Trophoblast cell (in vitro differentiated cells and primary cell): Measurements from ENCODE around the gene ZIC2.

ENCODE experiments used
- DNase-seq, 2 donors: peaks; one replicate each; pipeline ENCODE4 v3.0.0-alpha.2; 2016
- H2AFZ ChIP-seq: 2 replicates; pipeline ENCODE4 v1.6.1; 2013; ENCODE audit warnings: low read length, moderate library complexity, mild to moderate bottlenecking; ENCODE audit not compliant: insufficient read depth, poor library complexity
- H2AK5ac ChIP-seq: 2 replicates; pipeline ENCODE4 v1.6.1; 2013; ENCODE audit warnings: mild to moderate bottlenecking, low read length
- H2BK120ac ChIP-seq: 2 replicates; pipeline ENCODE4 v1.6.1; 2013; ENCODE audit warnings: low read length, mild to moderate bottlenecking, moderate library complexity; ENCODE audit not compliant: insufficient read depth, poor library complexity
- H2BK12ac ChIP-seq: 2 replicates; pipeline ENCODE4 v1.6.1; 2013; ENCODE audit warnings: mild to moderate bottlenecking, low read length, moderate library complexity
- H2BK5ac ChIP-seq: 2 replicates; pipeline ENCODE4 v1.6.1; 2013; ENCODE audit warnings: low read length, low read depth, moderate library complexity, mild to moderate bottlenecking; ENCODE audit not compliant: poor library complexity
- H3K14ac ChIP-seq: 2 replicates; pipeline ENCODE4 v1.6.1; 2013; ENCODE audit warnings: mild to moderate bottlenecking, low read length
- H3K18ac ChIP-seq: 2 replicates; pipeline ENCODE4 v1.6.1; 2013; ENCODE audit warnings: mild to moderate bottlenecking, low read length
- H3K23ac ChIP-seq: 2 replicates; pipeline ENCODE4 v1.6.1; 2013; ENCODE audit warnings: low read length
- H3K27ac ChIP-seq: 2 replicates; pipeline ENCODE4 v1.5.1; 2013; ENCODE audit warnings: low read depth, mild to moderate bottlenecking, inconsistent platforms, low read length, moderate library complexity
- H3K27me3 ChIP-seq: 2 replicates; pipeline ENCODE4 v1.6.1; 2013; ENCODE audit warnings: inconsistent platforms, mild to moderate bottlenecking, low read length, moderate library complexity; ENCODE audit not compliant: insufficient read depth
- H3K36me3 ChIP-seq, 2 experiments: 1 replicate in 1 of 2; 2 replicates in 1 of 2; pipeline ENCODE4 v1.6.1; 2013; ENCODE audit warnings: low read length in 2 of 2, mild to moderate bottlenecking in 2 of 2, moderate library complexity in 1 of 2; ENCODE audit not compliant: insufficient read depth in 2 of 2, control insufficient read depth in 1 of 2
- H3K4ac ChIP-seq: 2 replicates; pipeline ENCODE4 v1.6.1; 2013; ENCODE audit warnings: low read depth, mild to moderate bottlenecking, low read length, moderate library complexity
- H3K4me1 ChIP-seq, 2 experiments: 1 replicate in 1 of 2; 2 replicates in 1 of 2; pipeline ENCODE4 v1.6.1; 2013; ENCODE audit warnings: low read length in 2 of 2, mild to moderate bottlenecking in 2 of 2, moderate library complexity in 1 of 2; ENCODE audit not compliant: insufficient read depth in 2 of 2, control insufficient read depth in 1 of 2
- H3K4me2 ChIP-seq: 2 replicates; pipeline ENCODE4 v1.6.1; 2013; ENCODE audit warnings: inconsistent platforms, mild to moderate bottlenecking, low read length, moderate library complexity
- H3K4me3 ChIP-seq: 2 replicates; pipeline ENCODE4 v1.5.1; 2013; ENCODE audit warnings: mild to moderate bottlenecking, low read depth, low read length, inconsistent platforms
- H3K79me1 ChIP-seq: one replicate; pipeline ENCODE4 v1.6.1; 2013; ENCODE audit warnings: low read length
- H3K79me2 ChIP-seq: 2 replicates; pipeline ENCODE4 v1.6.1; 2013; ENCODE audit warnings: low read length, mild to moderate bottlenecking; ENCODE audit not compliant: control insufficient read depth, insufficient read depth, poor library complexity
- H3K9ac ChIP-seq: 2 replicates; pipeline ENCODE4 v1.6.1; 2013; ENCODE audit warnings: mild to moderate bottlenecking, low read length
- H3K9me3 ChIP-seq: 2 replicates; pipeline ENCODE4 v1.6.1; 2013; ENCODE audit warnings: low read depth, mild to moderate bottlenecking, control low read depth, inconsistent platforms, low read length; ENCODE audit not compliant: insufficient read depth
- H4K12ac ChIP-seq: 2 replicates; pipeline ENCODE4 v1.6.1; 2013; ENCODE audit warnings: low read depth, mild to moderate bottlenecking, low read length, moderate library complexity
- H4K8ac ChIP-seq: 2 replicates; pipeline ENCODE4 v1.6.1; 2013; ENCODE audit warnings: low read depth, mild to moderate bottlenecking, low read length, moderate library complexity
- H4K91ac ChIP-seq: one replicate; pipeline ENCODE4 v1.6.1; 2013; ENCODE audit warnings: low read depth, mild to moderate bottlenecking, low read length, moderate library complexity
- WGBS: extraction: QIAGEN DNeasy Blood & Tissue Kit; methylation state at CpG from one replicate; pipeline ENCODE4 v1.1.7; 2013; ENCODE audit warnings: missing lambda C conversion rate; ENCODE audit not compliant: insufficient read length, insufficient coverage; ENCODE audit errors: extremely low coverage; 5-methylcytosine and 5-hydroxymethylcytosine counted together

Gene ZIC2

DNA sequence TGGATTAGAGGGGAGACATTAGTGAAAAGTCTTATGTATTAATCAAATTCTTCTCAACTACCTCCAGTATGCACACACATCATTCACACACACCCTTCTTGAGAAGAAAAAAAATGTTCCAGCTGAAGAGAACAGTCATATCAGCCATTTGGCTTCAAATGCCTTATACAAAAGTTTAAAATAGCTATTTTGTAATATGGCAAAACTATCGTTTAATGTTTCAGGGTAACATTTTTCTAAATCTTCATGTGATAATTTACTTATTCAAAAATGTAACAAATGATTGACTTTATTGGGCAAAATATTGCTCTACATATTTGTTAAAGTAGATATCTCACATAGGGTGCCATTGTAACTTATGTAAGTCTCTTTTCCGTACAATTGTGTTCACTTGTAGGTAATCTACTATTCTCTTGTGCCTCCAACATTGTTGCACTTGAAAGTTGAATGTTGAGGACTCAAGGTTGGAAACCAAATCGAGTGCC is 13.6 kb downstream of the ZIC2 start:
- Histone ChIP-seq H3K79me2 (no peaks in the 10 kb centered on the region), H3K9ac (no peak overlapping the region), H3K79me1 (no peaks in the 10 kb centered on the region), H3K9me3 (peaks cover 7% of the 10 kb centered on the region), H3K4me3 (no peak overlapping the region), H2BK12ac (no peak overlapping the region), H3K23ac (no peak overlapping the region), H3K18ac (no peak overlapping the region), H3K36me3 (no peaks in the 10 kb centered on the region), H3K27ac (no peak overlapping the region), H3K4me1 (peaks cover 8 to 10% of the 10 kb centered on the region in 2 experiments), H3K4ac (no peak overlapping the region), H4K91ac (no peak overlapping the region), H2BK5ac (no peak overlapping the region), H4K8ac (no peak overlapping the region), H2AK5ac (no peak overlapping the region), H3K27me3 (peaks cover 50% of the 10 kb centered on the region), H4K12ac (no peak overlapping the region), H2BK120ac (no peak overlapping the region), H3K14ac (no peak overlapping the region), H3K4me2 (no peak overlapping the region), H2AFZ (no peak overlapping the region)
- no peak for DNase-seq
- WGBS = no CpG with 5 or more reads among the region's 3 CpGs

DNA sequence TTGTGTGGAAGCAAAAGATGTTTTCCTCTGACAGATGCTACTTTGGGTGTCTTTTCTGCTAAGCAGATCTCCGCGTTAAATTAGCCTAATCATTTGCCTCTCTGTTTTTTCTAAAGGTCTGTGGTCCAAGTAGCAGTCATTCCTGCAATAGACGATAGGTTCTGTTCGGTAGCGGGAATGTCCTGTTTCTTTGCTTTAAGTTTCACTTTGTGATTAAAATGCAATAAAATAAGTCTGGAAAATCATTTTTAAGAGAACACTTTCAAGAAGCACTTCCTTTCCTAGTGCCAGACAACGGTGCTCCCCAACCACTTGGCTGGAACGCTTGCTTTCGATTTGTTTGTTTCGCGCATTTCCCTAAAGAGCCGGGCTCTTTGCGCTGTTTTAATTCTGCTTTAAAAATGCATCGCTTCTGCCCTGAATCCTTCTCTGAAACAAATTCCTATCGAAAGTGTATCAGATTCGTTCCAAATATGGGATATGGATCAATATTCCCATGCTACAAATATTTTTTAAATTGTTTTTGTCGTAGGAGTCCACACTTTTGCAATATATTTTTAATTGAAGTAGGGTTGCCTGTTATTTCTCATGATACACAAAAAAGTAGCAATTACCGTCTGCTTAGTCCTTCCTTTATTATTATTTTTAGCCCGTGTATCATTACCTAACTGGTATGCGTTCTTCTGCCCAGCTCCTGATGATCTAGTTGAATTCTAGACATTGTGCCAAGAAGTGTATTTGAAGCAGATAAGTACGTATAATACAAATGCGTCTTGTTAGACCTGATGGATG is 14.2 kb downstream of the ZIC2 start:
- DNase-seq = no peak
- peaks cover 1% of the 10 kb centered on the region for H3K9me3 ChIP-seq
- no peak overlapping the region for H3K18ac ChIP-seq
- H3K79me1 ChIP-seq = no peaks in the 10 kb centered on the region
- H3K4ac ChIP-seq = no peak overlapping the region
- H3K27me3 ChIP-seq = peaks cover 43% of the 10 kb centered on the region
- H3K27ac ChIP-seq = no peak overlapping the region
- H2BK12ac ChIP-seq = no peak overlapping the region
- H3K14ac ChIP-seq = no peak overlapping the region
- H3K4me1 ChIP-seq = peaks cover 8 to 10% of the 10 kb centered on the region in 2 experiments
- H4K12ac ChIP-seq = no peak overlapping the region
- no peak overlapping the region for H3K23ac ChIP-seq
- no peaks in the 10 kb centered on the region for H3K36me3 ChIP-seq
- no peak overlapping the region for H4K8ac ChIP-seq
- no peak overlapping the region for H2BK120ac ChIP-seq
- H2BK5ac ChIP-seq = no peak overlapping the region
- H3K4me3 ChIP-seq = no peak overlapping the region
- H3K9ac ChIP-seq = no peak overlapping the region
- no peak overlapping the region for H3K4me2 ChIP-seq
- no peak overlapping the region for H4K91ac ChIP-seq
- WGBS = no CpG with 5 or more reads among the region's 21 CpGs
- no peak overlapping the region for H2AFZ ChIP-seq
- H3K79me2 ChIP-seq = no peaks in the 10 kb centered on the region
- no peak overlapping the region for H2AK5ac ChIP-seq

DNA sequence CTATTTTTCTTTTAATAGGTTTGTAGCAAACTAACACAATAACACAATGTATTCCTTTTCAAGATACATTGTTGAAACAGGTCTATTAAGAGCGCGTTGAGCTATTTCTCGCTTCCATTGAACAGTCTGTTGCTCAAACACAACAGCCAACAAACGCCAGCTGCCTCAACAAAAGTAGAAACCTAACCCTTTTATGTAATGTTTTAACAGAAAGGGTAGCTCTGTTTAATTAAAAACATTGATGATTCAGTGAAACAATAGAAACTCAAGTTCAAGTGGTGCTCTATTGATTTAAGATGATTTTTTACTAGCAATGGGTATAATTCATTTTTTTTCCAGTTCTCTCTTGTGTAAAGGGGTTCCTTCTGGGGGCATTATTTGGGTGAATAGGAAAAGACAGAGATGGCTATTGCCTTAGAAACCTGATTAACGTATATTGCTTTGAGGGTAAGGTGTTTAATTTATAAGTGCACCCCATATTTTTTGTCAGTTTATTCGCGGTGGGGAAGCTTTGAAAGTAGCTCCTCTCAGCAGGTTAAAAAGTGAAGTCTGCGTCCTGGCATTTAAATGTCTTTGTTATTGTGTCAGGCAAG is 14.9 kb downstream of the ZIC2 start:
- no peak overlapping the region for H3K14ac ChIP-seq
- no peak overlapping the region for H3K4me2 ChIP-seq
- H4K91ac ChIP-seq = no peak overlapping the region
- H3K4me3 ChIP-seq = no peak overlapping the region
- H3K4me1 ChIP-seq = peaks cover 8 to 10% of the 10 kb centered on the region in 2 experiments
- no peak overlapping the region for H2BK5ac ChIP-seq
- no peaks in the 10 kb centered on the region for H3K36me3 ChIP-seq
- no peak overlapping the region for H3K27ac ChIP-seq
- H3K27me3 ChIP-seq = peaks cover 36% of the 10 kb centered on the region
- H4K12ac ChIP-seq = no peak overlapping the region
- H3K79me1 ChIP-seq = no peaks in the 10 kb centered on the region
- no peak overlapping the region for H3K18ac ChIP-seq
- H3K9ac ChIP-seq = no peak overlapping the region
- no peak overlapping the region for H2AK5ac ChIP-seq
- H2BK120ac ChIP-seq = no peak overlapping the region
- no peaks in the 10 kb centered on the region for H3K79me2 ChIP-seq
- no peak for DNase-seq
- WGBS = no CpG with 5 or more reads among the region's 8 CpGs
- H3K9me3 ChIP-seq = no peaks in the 10 kb centered on the region
- H3K23ac ChIP-seq = no peak overlapping the region
- no peak overlapping the region for H4K8ac ChIP-seq
- no peak overlapping the region for H3K4ac ChIP-seq
- no peak overlapping the region for H2BK12ac ChIP-seq
- H2AFZ ChIP-seq = no peak overlapping the region

DNA sequence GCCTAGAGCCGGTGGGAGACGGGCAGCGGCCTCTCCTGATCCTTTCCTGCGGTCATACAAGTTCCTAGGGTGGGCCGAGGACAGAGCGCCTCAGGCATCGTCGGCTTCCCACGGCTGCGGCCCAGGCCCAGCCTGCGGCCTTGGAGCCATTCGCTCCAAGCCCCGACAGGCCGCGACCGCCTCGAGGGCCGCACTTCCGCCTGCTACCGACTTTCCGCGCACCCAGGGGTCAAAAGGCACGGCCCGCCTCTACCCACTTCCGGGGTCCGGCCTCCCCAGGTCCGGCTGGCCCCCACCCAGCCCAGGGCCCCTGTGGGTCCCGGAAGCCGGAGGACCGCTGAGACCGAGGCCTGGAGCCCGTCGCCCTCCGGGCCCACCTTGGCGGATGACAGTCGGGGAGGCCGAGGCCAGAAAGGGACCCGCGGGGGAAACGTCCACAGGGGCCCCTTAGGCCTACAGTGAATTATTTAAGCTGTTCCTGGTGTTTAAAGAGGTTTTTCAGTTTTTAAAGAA is 16.2 kb downstream of the ZIC2 start:
- H2BK12ac ChIP-seq = no peak overlapping the region
- H3K79me1 ChIP-seq = no peaks in the 10 kb centered on the region
- H3K79me2 ChIP-seq = no peaks in the 10 kb centered on the region
- no peak overlapping the region for H2BK5ac ChIP-seq
- H2AK5ac ChIP-seq = no peak overlapping the region
- H3K4me1 ChIP-seq = peaks cover 8 to 10% of the 10 kb centered on the region in 2 experiments
- no peak overlapping the region for H3K27ac ChIP-seq
- no peak overlapping the region for H3K18ac ChIP-seq
- H3K36me3 ChIP-seq = no peaks in the 10 kb centered on the region
- no peak overlapping the region for H4K12ac ChIP-seq
- H3K4ac ChIP-seq = no peak overlapping the region
- H4K8ac ChIP-seq = peak overlapping the region; percentile 27
- H3K14ac ChIP-seq = no peak overlapping the region
- H3K9me3 ChIP-seq = no peaks in the 10 kb centered on the region
- no peak overlapping the region for H2AFZ ChIP-seq
- no CpG with 5 or more reads among the region's 40 CpGs for WGBS
- no peak overlapping the region for H3K23ac ChIP-seq
- H3K4me2 ChIP-seq = peak overlapping the region; percentile 48
- no peak overlapping the region for H2BK120ac ChIP-seq
- H3K9ac ChIP-seq = no peak overlapping the region
- peaks cover 27% of the 10 kb centered on the region for H3K27me3 ChIP-seq
- no peak overlapping the region for H4K91ac ChIP-seq
- H3K4me3 ChIP-seq = no peak overlapping the region
- DNase-seq = no peak
